Activated T-cell treated with anti-CD3 and anti-CD28 coated beads for 4 hours (primary cell): ENCODE data around the gene PGBD2.
A peak's percentile ranks its signal among the peaks of the same experiment; 100 is the strongest.
"Not testable (repeated sequence)": the region's sequence is repeated elsewhere in the genome, so short reads cannot be mapped to it uniquely, and the experiment has no call there.

Source experiments
- DNase-seq: peaks from one replicate; pipeline ENCODE4 v3.0.0-alpha.2; 2020

Gene PGBD2

DNA sequence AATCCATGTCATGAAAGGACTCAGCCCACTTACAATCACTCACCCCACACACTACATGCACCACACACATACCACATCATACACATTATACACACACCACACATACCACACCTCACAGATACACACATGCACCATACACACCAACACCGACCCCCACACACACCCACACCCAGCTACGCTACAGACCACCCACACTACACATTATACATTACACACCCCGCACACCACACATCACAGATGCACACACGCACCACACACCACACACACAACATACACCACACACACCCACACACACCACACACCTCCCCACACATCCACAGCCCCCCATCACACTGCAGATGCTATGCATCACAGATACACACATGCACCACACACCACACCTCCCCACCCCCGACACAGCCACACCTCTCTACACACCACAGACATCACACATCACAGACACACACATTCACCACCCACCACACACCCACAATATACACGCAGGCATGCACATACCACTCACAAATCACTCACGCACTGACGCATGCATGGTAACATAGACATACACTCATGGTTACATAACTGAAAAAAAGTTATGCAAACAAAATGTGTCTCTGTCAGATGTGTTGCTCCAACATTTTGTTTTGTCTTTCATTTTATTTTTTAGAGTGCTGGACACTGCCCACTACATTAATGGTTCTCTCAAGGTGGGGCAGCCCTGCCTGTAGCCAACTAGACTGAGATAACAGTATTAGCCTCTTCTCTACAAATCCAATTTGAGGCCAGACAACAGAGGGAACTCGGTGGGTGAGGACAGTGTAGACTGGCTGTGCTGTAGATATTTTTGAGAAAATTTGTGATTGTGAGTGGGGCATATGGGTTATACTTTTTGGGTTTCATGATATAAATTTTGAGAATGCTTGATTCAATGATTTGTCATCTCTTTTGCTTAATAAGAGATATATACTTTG lies 15.2 kb upstream of the PGBD2 start:
- no peak for DNase-seq

DNA sequence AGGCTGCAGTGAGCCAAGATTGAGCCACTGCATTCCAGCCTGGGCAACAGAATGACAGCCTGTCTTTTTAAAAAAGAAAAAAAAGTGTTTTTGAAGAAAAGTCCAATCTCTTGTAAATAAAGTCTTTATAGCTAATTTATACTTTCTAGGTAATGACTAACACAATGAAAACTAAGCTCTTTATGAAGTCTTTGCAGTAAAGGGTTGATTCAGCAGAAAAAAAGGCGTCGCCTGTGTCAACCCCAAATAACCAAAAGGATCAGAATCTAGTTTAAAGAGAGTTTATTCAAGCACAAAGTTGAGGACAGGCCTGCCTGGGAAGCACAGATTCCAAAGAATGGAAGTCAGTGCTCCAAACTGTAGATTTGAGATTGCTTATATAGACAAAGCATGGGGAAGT lies 14.3 kb upstream of the PGBD2 start:
- no peak for DNase-seq

DNA sequence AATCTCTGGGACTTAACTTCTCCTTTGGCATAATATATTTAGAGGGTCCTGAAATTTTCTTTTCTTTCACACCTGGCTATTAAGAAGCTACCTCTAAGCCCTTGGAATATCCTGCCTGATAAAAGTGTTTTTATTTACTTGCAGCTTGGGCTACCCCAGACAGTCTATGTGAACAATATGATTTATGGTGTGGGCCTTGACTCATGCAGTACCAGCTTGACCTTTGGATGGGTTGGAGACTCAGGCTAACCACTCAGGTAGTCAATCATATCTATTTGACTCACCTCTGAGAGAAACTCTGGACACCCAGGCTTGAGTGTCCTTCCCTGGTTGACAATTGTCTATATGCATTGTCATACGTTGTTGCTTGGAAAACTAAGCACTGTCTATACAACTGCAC lies 13.4 kb upstream of the PGBD2 start:
- no peak for DNase-seq

DNA sequence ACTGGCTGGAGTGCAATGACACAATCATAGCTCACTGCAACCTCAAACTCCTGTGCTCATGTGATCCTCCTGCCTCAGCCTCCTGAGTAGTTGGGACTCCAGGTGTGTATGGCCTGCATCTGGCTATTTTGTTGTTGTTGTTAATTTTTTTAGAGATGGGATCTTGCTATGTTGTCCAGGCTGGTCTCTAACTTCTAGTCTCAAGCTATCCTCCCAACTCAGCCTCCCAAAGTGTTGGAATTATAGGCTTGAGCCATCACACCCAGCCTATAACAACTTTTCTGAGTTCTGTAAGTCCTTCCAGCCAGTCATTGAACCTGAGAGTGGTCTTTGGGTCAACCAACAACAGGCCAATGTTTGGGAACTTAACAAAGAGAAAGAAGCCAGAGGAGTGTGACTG lies 11.2 kb upstream of the PGBD2 start:
- DNase-seq, result no peak

DNA sequence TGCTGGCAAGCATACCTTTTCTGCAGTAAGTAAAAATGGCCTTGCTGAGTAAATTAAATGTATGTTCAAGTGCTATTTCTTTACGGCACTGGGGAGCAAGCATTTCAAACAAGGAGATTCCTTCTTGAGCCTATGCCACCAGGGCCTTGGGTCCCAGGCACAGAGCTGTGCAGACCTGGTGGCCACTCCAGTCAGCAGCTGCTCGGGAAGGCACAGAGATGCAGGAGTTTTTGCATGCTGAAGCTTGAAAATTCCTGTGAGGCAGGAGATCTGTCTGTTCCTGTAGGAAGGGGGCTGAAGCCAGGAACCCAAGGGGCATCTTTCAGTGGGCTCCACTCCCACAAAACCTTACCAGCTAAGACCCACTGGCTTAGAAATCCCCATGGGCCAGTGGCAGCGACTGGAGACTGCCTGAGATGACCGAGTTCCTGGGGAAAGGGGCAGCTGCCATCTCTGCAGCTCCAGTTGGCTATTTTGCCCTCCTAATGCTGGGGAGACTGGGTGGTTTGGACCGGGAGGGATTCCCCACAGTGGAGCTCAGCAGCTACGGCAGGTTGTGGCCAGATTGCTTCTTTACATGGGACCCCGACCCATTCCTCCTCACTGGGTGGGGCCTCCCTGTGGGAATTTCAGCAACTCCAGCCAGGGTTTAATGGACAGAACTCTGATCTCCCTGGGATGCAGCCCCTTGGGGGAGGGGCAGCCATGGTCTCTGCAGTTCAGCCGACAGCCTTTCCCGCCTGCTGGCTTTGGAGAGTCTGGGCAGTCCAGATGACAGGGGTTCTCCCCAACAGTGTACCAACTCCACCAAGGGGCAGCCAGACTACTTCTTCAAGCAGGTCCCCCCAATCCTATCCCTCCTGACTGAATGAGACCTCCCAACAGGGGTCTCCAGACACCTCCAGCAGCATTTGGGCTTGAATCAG lies 8.4 kb upstream of the PGBD2 start:
- no peak for DNase-seq

DNA sequence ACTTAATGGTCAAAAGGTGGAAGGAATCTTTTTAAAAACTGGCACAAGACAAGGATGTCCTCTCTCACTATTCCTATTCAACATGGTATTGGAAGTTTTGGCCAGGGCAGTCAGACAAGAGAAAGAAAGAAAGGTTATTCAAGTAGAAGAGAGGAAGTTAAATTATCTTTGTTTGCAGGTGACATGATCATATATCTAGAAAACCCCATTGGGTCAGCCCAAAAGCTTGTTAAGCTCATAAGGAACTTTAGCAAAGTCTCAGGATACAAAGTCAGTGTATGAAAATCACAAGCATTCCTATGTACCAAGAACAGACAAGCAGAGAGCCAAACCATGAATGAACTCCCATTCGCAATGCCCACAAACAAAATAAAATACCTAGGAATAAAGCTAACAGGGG lies 5.4 kb upstream of the PGBD2 start:
- no peak for DNase-seq

DNA sequence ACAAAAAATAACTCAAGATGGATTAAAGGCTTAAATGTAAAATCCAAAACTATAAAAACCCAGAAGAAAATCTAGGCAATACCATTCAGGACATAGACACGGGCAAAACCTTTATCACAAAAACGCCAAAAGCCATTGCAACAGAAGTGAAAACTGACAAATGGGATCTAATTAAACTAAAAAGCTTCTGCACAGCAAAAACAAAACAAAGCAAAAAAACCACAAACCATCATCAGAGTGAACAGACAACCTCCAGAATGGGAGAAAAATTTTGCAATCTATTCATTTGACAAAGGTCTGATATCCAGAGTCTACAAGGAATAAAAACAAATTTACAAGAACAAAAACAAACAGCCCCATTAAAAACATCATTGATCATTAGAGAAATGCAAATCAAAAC lies 4.5 kb upstream of the PGBD2 start:
- DNase-seq, result no peak

DNA sequence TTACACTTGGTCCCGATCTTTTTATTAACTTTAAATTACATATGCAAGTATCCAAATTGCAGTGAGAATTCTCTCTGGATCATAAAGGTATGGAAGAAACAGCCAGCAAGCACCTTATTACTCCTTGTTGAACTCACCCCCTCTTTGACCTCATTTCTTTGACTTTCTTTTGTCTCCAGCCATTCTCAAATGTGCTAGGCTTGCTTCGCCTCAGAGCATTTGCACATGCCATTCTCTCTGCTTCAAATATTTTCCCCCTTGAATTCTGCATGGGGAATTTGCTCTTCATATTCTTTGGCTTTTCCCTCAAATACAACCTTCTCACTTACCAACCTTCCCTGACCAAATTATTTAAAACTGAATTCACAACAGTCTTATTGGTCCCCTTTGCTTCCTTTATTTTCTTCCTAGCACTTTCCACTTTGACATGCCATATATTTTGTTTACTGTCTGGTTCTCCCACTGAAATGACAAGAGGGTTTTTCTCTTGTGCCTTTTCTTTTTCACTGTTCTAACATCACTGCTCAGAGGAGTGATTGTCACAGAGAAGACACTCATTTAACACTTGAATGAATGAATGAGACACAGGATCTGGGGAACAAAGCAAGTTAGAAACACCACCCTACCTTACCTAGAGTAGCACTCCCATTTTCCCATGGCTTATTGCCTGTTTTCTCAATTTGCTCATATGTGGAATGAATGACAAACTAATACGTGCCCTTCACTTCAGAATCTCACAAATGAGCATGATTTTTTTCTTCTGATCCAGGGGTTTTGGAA lies 1.4 kb upstream of the PGBD2 start:
- DNase-seq, result no peak

DNA sequence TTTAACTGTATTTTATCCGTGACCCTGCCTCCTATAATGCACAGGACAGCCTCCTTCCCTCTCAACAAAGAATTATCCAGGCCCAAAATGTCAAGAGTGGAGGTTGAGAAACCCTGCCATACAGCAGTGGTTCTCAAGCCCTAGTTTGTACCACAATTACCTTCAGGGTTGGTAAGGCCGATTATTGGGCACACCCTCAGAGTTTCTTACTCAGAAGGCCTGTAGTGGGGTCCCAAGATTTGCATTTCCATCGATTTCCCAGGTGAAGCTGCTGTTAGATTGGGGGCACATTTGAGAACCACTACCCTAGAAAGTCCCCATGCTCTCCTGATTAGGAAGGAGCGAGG lies 400 bp upstream of the PGBD2 start:
- no peak for DNase-seq

DNA sequence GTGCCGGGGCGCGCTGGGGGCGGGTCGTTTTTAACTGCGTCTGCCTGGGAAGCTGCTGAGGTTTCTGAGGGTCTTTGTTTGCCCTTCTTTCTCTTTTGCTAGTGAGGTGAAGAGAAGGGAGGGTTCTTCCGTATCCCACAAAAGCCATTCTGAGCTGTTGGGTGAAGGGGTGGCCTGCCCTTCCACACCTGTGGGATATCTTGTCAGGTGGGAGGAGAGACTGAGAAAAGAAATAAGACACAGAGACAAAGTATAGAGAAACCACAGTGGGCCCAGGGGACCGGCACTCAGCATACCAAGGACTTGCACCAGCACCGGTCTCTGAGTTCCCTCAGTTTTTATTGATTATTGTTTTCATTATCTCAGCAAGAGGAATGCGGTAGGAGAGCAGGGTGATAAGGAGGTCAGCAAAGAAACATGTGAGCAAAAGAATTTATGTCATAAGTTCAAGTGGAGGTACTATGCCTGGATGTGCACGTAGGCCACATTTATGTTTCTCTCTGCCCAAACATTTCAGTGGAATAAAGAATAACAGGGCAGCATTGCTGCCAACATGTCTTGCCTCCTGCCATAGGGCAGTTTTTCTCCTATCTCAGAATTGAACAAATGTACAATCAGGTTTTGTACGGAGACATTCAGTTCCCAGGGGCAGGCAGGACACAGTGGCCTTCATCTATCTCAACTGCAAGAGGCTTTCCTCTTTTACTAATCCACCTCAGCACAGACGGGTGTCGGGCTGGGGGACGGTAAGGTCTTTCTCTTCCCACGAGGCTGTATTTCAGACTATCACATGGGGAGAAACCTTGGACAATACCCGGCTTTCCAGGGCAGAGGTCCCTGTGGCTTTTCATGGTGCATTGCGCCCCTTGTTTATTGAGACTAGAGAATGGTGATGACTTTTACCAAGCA lies 972 bp downstream of the PGBD2 start:
- no peak for DNase-seq

DNA sequence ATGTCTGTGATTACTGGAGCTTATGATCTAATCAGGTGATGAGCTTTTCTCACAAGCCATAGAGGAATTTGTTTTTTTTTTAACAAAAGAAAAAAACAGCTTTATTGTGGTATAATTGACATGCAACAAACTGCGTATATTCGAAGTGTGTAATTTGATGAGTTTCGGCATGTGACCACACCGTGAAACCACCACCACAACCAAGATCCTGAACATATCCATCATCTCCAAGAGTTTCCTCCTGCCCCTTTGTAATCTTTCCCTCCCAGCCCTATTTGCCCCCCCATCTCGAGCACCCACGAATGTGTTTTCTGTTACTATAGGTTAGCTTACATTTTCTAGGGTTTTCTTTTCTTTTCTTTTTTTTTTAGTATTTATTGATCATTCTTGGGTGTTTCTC lies 4.7 kb downstream of the PGBD2 start:
- no peak for DNase-seq

DNA sequence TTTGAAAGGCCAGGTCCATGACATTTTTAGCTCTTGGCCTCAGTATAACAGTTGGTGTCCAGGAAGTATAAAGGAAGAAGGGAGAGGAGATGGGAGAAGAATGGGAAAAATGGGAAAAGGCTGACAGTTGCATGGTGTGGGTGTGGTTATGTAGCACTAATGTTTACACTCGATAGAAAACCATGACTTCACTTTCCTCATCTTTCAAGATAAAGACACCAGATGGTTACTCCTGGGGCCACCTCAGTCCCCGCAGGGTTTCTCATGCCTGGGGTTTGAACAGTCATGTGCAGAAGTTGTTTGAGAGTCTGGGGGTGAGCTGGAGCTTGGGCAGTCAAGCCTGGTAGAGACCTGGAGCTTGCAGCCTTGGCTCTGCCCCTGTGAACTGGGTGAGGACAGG lies 7.9 kb downstream of the PGBD2 start:
- DNase-seq, result no peak

DNA sequence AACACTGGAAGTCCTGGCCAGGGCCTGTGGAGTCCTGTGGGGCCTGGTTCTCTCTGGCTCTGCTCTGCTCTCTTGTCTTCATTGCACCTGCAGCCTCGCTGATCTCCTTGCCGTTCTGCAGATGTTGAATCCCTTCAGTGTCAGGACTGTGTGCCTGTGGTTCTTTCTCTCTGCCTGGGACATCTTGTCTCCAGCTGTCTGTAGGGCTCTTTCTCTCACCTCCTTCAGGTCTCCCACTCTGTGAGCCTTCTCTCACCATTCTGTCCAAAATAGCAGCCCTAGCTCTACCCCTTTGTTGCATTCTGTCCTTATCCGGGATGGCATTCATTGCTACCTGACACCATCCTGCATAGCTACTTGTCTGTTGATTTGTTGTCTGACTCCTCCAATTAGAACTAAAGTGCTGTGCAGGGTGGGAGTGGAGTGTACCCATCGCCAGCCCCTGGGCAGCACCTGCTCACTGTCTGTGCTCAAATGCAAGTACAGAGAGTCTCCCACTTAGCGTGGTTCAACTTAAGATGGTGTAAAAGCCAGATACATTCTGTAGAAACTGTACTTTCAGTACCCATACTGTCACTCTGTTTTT lies 8.9 kb downstream of the PGBD2 start:
- DNase-seq, result no peak

DNA sequence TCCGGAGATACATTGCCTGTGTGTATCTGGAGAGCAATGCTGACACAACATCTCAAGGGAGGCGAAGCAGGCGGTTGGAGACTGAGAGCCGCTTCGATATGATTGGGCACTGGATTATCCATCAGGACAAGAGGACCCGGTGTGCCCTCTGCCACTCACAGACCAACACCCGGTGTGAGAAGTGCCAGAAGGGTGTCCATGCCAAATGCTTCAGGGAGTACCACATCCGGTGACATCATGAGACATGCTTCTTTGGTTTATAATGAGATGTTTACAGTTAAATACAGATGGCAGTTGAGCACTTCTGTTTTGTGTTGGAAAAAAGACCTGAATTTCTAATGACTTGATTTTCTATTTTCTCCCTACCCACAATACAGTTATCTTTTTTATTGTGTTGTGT lies 12.1 kb downstream of the PGBD2 start:
- no peak for DNase-seq

DNA sequence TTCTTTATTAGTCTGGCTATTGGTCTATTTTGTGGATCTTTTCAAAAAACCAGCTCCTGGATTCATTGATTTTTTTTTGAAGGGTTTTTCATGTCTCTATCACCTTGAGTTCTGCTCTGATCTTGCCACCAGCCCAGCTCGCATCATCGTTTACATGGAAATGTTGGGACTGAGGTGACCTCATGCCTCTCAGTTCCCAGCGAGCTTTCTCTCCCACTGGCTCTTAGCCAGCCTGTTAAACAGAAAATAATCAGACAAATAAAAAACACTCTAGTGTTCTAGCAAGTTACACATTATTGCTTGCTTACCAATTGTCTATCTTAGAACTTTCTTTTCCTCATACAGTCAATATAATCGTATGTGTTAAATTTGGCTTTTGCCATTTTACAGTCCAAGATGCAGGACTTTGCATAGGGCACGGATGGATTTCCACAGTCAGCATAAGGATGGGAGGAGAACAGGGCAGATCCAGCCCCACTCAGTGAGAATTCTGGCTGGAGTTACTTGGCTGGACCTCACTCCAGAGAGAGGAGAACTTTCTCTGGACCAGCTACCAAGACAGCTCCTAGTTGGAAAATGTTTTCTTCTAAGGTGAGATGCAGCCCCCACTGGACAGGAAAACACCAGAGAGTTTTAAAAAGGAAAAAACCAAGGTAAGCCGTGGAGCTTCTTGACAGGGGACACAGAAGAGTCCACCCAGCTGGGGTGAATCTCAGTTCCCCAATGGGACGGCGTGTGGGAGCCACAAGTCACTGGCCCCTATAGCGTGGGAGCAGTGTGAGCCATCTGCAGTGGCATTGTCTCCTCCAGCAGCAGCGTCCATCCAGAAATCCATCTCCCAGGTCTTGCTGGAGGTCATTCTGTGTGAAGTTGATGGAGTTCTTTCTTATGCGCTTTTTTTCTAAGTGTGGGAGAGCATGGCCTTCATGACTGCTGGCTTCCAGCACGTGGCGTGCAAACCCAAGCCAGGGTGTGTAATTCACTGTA lies 17.6 kb downstream of the PGBD2 start:
- no peak for DNase-seq

DNA sequence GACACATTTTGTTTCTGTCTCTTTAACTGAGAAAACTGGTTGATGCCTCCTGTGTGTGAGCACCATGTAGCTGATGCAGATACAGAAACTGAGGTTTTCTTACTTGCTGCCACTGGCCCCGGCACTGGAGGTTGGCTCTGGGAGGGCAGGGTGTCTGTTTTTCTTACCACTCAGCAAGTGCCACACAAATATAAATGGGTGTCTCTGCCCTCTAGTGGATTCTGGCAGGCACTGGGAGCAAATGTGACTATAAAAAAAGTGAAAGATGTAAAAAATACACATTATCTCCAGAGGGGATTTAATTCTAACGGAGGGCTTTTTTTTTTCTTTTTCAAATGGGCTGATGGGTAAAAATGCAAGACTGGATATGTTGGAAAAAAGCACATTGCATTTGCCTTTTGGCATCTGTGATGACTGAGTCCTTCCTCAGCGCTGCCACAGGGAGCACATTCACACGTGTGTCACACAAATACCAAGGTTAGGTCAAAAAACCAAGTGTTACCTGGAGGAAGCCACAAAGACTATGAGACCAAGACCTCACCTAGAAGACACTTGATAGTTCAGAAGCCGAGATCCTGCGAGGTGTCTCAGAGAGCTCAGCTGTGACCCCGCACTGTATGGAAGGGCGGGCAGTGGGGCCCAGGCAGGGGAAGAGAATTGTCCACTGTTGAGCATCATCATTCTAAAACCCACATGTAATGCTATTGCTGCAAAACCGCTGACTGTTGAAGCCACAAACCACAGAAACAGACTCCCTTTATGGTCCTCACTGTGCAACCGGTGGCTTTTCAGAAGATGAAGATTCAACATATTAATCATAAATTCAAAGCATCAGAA lies 18.9 kb downstream of the PGBD2 start:
- peak; percentile 14 for DNase-seq

DNA sequence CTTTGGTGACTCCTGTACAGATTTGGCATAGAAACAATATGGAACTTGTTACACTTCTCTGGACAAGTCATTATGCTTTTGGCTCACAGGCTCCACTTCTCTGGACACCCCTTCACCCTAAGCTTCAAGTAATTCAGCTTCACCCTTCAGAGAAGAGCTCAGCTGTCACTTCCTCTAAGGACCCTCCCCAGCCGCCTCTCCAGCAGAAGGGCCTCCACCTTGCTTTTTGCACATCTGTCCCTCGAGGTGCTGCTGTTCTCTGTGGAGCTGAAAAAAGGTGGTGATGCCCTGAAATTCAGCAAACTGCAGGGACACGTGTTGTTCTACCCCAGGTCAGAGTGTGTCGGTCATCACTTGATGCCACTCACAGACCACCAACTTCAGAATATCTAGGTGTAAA lies 19.8 kb downstream of the PGBD2 start:
- DNase-seq, result not testable (repeated sequence)

DNA sequence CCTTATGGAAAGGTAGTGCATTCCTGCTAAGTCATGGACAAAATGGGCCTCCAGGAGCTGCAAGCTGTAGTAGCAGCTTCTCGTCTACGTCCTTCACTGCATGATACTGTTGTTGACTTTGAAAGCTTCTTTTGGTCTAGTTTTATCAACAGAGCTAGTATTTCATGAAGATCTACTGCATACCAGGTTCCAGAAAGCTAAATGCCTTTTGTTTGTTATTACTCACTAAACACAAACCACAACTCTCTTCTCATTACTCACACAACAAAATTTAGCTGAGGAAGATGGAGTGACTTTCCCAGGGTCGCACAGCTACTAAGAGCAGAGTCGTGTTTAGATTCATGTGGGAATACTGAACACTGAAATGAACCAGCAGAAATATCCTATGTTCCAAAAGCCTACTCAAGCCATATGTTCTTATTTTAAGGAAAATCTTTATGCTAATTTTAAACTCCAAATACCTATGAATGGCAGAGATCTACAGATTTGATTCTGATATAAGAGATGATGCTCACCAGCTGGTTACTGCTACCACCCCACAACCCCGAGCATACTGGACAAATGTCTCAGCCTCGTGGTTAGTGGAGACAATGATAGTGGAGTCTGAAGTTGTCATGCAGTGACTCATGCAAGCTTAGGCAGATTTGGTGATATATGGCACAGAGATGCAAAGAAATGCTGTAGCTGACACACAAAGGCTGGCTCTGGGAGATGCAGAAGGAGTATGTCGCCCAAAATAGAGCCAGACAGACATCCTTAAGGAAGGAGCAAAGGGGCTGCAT lies 20.6 kb downstream of the PGBD2 start:
- DNase-seq, result no peak

DNA sequence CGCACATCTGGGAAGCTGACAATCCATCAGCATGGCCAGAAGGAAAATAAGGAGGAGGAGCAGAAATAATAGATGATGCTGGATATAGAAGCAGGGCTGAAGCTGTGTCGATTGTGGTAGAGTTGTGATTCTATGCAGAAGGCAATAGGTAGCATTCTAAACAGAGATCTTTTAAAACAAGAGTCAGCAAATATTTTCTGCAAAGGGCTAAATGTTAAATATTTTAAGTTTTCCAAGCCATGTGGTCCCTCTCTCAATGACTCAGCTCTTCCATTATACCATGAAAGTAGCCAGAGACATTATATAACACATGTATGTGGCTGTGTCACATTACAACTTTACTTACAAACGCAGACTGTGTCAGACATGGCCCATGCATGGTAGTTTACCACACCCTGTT lies 21.2 kb downstream of the PGBD2 start:
- DNase-seq, result not testable (repeated sequence)
